Putamen (tissue), 1 donor: ENCODE data around the gene CTDNEP1.

Experiments
- DNase-seq: peaks from one replicate; pipeline ENCODE4 v3.0.0-alpha.2; 2016; ENCODE audit warnings: low spot score

CTDNEP1 gene

DNA sequence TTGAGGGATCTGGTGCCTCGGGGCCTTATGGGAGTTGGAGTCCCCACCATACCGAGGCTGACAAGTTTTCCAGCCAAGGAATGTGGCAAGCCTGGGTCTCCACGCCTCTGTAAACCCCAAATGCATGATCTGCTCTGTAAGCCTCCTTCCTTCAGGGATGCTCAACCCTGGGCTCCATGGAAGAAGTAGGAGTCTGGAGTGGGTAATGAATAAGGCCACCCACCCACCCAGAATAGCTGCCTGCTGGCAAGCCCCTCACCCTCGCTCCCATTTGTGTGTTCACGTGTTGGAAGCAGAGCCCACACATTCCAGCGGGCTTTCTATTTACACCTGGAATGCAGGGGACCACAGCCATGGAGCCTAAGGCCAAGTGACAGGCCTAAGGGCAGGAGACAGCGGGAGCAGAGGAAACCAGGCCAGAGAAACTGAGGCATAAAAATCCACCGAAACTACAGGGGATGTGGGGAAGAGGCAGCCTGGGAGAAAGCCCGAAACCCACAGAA lies 36.3 kb downstream of the CTDNEP1 start:
- no peak for DNase-seq

GRCh38 chr17:7214300-7215135 lies 37.0 kb downstream of the CTDNEP1 start:
- peak; percentile 93 for DNase-seq

GRCh38 chr17:7213895-7214299 lies 37.6 kb downstream of the CTDNEP1 start:
- peak; percentile 79 for DNase-seq

DNA sequence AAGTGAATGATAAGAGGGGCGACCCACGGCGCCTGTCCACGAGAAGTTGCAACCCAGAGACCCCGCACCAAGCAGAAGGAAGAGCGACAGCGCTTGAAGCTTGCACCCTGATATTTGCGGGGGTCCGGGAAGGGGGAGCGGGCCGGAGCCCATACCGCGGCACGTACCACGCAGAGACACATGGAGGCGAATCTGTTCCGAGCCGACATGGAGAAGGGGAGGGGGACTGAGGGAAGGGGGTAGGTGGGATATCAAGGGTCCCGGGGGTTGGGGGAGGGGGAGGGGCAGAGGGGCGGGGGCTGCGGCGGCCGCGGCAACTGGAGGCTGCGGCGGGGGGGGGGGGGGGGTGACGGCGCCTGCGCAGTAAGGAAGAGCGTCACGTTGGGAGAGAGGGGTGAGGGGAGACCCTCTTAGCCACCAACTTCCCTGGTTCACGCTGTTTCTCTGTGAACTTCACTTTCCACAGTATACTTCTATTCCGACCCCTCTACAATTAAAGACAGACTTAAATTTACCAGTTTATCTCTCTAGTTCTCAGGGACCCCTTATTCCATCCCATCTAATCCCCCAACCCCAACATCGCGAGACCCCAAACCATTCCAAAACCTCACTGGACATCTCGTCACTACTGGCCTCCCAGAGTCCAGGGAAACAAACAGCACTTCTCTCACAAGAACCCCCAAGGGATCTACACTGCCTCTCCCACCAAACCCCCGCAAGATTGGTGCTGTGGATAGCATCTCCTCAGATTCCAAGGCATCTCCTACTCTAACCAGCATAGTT lies 39.9 kb downstream of the CTDNEP1 start:
- DNase-seq, result no peak

GRCh38 chr17:7208754-7209460 lies 42.6 kb downstream of the CTDNEP1 start:
- no peak for DNase-seq

DNA sequence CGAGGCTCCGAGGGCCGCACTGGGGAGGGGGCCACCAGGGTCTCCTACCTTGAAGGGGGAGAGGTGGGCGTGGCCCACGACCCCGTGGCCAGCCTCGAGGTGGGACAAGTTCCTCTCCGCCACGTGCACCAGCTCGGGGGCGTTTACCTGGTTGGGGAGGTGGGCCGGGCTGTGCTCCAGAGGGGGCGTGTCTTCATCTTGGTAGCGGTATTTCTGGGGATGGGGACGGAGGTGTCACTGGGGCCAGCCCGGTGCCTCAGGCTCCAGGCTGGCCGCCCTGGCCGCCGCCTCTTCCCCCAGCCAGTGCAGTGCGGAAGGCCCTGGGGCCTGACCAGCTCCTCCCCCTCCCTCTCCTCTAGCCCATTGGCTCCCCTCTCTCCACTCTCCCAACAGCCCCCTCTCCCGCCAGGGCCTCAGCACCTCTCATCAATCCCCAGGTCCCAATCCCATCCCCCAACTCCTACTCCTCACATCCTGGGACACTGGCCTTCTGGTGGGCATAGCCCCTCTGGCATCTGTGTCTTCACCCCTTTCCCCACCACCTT lies 43.4 kb downstream of the CTDNEP1 start:
- DNase-seq, result no peak

GRCh38 chr17:7207120-7208001 lies 44.2 kb downstream of the CTDNEP1 start:
- no peak for DNase-seq

DNA sequence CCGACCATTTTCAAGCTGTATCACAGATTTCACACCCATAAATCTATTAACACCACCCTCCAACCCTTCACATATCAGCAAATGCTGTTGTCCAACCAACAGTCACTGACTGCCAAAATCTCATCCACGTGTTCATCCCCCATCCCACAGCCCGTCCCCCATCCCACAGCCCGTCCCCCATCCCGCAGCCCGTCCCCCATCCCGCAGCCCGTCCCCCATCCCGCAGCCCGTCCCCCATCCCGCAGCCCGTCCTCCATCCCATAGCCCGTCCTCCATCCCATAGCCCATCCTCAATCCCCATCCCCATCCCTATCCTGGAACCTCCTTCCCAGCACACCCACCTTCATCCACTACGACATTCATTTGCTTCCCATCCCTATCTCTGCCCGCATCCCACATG lies 46.0 kb downstream of the CTDNEP1 start:
- DNase-seq, result no peak

- DNase-seq, result peak; percentile 81
Observed at GRCh38 chr17:7204828-7205461, 46.6 kb downstream of the CTDNEP1 start.

DNA sequence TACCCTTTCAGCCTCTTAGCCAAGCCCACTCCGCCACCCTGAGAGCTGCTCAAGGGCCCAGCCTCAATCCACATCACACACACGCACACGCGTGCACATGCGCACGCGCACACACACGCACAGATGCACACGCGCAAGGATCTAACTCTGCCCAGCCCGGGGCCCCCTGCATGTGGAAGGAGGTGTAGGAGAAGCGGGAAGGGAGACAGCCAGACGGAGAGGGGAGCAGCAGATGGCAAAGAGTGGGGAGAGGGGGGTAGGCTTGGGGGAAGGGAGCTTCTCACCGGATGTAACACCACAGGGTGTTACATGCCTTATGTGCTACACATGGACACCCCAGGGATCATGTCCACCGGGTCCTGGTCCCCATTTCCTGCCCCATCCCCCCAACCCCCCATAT lies 47.2 kb downstream of the CTDNEP1 start:
- DNase-seq, result no peak

DNA sequence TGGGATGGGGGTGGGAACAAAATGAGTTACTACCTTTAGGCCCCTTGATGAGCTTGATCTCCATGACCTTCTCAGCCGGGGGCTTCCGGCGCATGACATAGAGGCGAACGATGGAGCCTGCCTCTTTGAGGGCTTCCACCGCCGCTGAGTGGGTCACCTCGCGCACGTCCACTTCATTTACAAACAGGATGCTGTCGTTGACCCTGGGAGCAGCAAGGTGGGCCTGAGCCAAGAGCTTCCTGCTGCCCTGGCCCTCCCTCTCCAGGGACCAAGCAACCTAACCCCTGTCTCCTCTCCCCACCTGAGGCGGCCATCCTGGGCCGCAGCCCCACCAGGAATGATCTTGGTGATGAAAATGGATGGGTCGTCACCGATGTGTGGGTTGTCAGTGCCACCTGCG lies 48.1 kb downstream of the CTDNEP1 start:
- no peak for DNase-seq

DNA sequence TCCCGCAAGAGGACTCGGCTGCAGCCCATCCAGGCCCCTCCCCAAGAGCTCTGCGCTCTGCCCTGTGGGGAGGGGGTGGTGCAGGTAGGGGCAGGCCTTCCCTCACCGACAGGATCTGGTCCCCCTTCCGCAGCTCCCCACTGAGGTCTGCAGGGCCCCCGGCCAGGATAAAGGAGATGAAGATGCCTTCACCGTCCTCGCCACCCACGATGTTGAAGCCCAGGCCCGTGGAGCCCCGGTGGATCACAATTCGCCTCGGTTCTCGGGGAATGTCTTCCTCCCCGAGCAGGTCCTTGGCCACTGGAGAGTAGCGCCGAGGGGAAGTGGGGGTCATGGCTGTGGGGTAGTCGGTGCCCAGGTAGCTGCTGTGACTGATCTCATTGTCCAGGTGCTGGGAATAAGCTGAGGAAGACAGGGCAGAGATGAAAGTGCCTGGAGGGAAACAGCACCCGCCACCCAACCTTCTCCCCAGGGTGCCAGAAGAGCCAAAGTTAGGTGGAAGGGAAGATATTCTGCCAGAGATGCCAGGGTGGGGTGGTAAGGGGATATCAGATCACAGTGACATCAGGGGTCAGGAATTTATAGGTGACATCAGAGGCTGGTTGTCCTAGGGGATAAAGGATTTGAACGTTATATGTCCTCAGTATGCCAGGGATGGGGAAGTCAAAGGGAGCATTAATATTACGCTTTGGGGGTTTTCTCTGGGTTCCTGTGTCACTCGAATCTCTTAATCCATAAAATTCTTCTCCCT lies 54.7 kb downstream of the CTDNEP1 start:
- DNase-seq, result no peak

DNA sequence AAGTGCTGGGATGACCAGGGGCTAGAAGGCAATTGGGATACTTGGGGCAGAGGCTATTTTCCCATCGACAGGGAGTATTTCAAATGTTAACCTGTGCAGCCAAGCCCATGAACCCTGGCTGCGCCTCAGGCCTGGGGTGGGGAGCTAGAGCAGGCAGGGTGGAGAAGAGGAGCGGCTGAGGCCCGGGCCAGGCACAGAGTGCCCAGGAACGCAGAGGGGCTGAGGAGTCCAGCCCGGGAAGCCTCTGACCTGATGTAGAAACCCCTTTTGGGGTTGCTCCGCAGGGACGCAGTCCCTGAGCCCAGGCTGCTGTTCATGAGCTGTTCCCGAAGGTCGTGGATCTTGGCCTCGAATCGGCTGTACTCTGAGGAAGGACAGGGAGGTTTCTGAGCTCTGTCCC lies 55.6 kb downstream of the CTDNEP1 start:
- no peak for DNase-seq
